Keratinocyte (primary cell): Measurements from ENCODE around the gene HDDC2. TPM values are rescaled to one million over a fixed set of nuclear protein-coding genes. Genes with fewer than 3 reads are reported as not detected.

Source experiments
- DNase-seq: peaks from one replicate; pipeline ENCODE4 v3.0.0-alpha.2; 2011; ENCODE audit warnings: low read depth, missing footprints, low spot score
- FAIRE-seq: peaks from 2 replicates; lab custom pipeline; 2011; peaks lifted over from hg19 to GRCh38; lab: Jason Lieb, UNC
- H2AFZ ChIP-seq: 2 replicates; pipeline ENCODE4 v1.6.0; 2012; ENCODE audit warnings: low read length, control low read depth, inconsistent platforms; ENCODE audit not compliant: control insufficient read depth
- H3K27ac ChIP-seq: 2 replicates; pipeline ENCODE4 v1.5.1; 2011; ENCODE audit warnings: low read length; ENCODE audit not compliant: control insufficient read depth, insufficient read depth
- H3K27me3 ChIP-seq: 3 replicates; pipeline ENCODE4 v1.6.0; 2011; ENCODE audit warnings: low read length; ENCODE audit not compliant: control insufficient read depth, insufficient read depth; ENCODE audit errors: extremely low read depth
- H3K36me3 ChIP-seq, 2 experiments: 2 replicates in 1 of 2; 3 replicates in 1 of 2; pipeline ENCODE4 v1.5.1; 2011; ENCODE audit warnings: low read length in 2 of 2, mild to moderate bottlenecking in 1 of 2; ENCODE audit not compliant: control insufficient read depth in 2 of 2, insufficient read depth in 2 of 2; ENCODE audit errors: extremely low read depth in 1 of 2
- H3K4me1 ChIP-seq: 3 replicates; pipeline ENCODE4 v1.5.1; 2011; ENCODE audit warnings: low read length; ENCODE audit not compliant: control insufficient read depth, insufficient read depth; ENCODE audit errors: extremely low read depth
- H3K4me2 ChIP-seq: 3 replicates; pipeline ENCODE4 v1.6.0; 2011; ENCODE audit warnings: low read depth, low read length; ENCODE audit not compliant: control insufficient read depth, insufficient read depth; ENCODE audit errors: extremely low read depth
- H3K4me3 ChIP-seq, 3 experiments: fragments of 200-600 bp in 1 of 3; sonication (generic) in 1 of 3; 2 replicates in 2 of 3; 3 replicates in 1 of 3; pipeline ENCODE4 v1.5.1; 2011 to 2016; ENCODE audit warnings: low read length in 3 of 3, mild to moderate bottlenecking in 3 of 3, control low read depth in 2 of 3, inconsistent platforms in 1 of 3, low read depth in 1 of 3, mixed read lengths in 1 of 3, mixed run types in 1 of 3, moderate library complexity in 1 of 3; ENCODE audit not compliant: control insufficient read depth in 2 of 3, insufficient read depth in 2 of 3; ENCODE audit errors: extremely low read depth in 1 of 3
- H3K79me2 ChIP-seq: 2 replicates; pipeline ENCODE4 v1.6.0; 2012; ENCODE audit warnings: low read length; ENCODE audit not compliant: control insufficient read depth, insufficient read depth
- H3K9ac ChIP-seq: 3 replicates; pipeline ENCODE4 v1.6.0; 2011; ENCODE audit warnings: low read length; ENCODE audit not compliant: control insufficient read depth, insufficient read depth; ENCODE audit errors: extremely low read depth
- H3K9me1 ChIP-seq: 3 replicates; pipeline ENCODE4 v1.6.0; 2011; ENCODE audit warnings: low read length; ENCODE audit not compliant: control insufficient read depth, insufficient read depth; ENCODE audit errors: extremely low read depth
- H3K9me3 ChIP-seq: 2 replicates; pipeline ENCODE4 v1.5.1; 2012; ENCODE audit warnings: low read depth, low read length; ENCODE audit not compliant: control insufficient read depth
- H4K20me1 ChIP-seq: 3 replicates; pipeline ENCODE4 v1.6.0; 2011; ENCODE audit warnings: low read length; ENCODE audit not compliant: control insufficient read depth, insufficient read depth; ENCODE audit errors: extremely low read depth
- EZH2 ChIP-seq: IDR thresholded peaks from one replicate; pipeline ENCODE4 v1.6.1; 2012; ENCODE audit warnings: inconsistent platforms, mild to moderate bottlenecking, low read length, moderate library complexity
- dilution Hi-C: fragments of 300-500 bp; cut with MboI; formaldehyde crosslinking; loops from one replicate; pipeline ENCODE4 v1.7.0; 2020; ENCODE audit warnings: low sequenced_read_pairs; ENCODE audit not compliant: extremely low pct_ligation_motif_present
- polyA plus RNA-seq, 5 experiments: library from polyadenylated mRNA; depleted of rRNA in 3 of 5; stranded (reverse) in 3 of 5; stranded (forward) in 1 of 5; unstranded in 1 of 5; fragments of >200 nt; gene quantifications; 1 replicate in 1 of 5; 2 replicates in 3 of 5; 3 replicates in 1 of 5; pipeline versions ENCODE4 v1.2.1 to v1.2.3, GENCODE V29; 2011 to 2012; ENCODE audit warnings: missing spikeins in 2 of 5, low read depth in 1 of 5, low replicate concordance in 1 of 5
- TF ChIP-seq, protein P1 (sequence below), 3 experiments: IDR thresholded peaks in 1 of 3; conservative IDR thresholded peaks in 1 of 3; optimal IDR thresholded peaks in 1 of 3; 2 replicates in 2 of 3; 3 replicates in 1 of 3; pipeline versions ENCODE3 to v1.5.1; 2011; ENCODE audit warnings: low read length in 3 of 3, mild to moderate bottlenecking in 3 of 3, moderate library complexity in 2 of 3, control low read depth in 1 of 3, inconsistent platforms in 1 of 3; ENCODE audit not compliant: insufficient read depth in 2 of 3; ENCODE audit errors: extremely low read depth in 1 of 3

HDDC2 gene
- polyA plus RNA-seq, 1 donor (not counting 4 experiments of a cell fraction or from before 2014, with no cell fraction given), result 75.8 TPM

DNA sequence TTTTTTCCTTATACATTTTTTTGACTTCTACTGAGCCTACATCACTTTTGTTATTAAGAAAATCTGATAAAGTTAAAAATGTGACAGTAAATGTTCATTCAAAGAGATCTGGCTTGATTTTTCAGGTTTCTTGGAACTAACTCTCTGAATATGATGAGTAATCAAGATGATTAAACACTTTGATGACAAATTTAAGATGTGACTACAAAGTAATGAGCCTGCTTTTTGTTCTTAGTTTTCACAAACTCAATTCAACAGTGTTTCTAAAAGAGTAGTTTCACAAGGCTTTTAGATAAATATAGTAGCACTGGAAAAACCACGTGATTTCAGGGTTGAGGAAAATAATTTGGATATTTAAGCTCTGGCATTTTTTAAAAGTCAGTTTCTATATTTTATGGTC lies 37.9 kb upstream of the HDDC2 start:
- no peaks in the 10 kb centered on the region for H4K20me1 ChIP-seq
- TF ChIP-seq, protein P1, sequence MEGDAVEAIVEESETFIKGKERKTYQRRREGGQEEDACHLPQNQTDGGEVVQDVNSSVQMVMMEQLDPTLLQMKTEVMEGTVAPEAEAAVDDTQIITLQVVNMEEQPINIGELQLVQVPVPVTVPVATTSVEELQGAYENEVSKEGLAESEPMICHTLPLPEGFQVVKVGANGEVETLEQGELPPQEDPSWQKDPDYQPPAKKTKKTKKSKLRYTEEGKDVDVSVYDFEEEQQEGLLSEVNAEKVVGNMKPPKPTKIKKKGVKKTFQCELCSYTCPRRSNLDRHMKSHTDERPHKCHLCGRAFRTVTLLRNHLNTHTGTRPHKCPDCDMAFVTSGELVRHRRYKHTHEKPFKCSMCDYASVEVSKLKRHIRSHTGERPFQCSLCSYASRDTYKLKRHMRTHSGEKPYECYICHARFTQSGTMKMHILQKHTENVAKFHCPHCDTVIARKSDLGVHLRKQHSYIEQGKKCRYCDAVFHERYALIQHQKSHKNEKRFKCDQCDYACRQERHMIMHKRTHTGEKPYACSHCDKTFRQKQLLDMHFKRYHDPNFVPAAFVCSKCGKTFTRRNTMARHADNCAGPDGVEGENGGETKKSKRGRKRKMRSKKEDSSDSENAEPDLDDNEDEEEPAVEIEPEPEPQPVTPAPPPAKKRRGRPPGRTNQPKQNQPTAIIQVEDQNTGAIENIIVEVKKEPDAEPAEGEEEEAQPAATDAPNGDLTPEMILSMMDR (optimal IDR thresholded peaks at IDR 0.05 in 1 of 3, IDR thresholded peaks at IDR 0.05 in 1 of 3, conservative IDR thresholded peaks at IDR 0.05 in 1 of 3; ENCODE audit: extremely low read depth in 1 of 3, insufficient read depth in 2 of 3, low read length in 3 of 3), result no peak
- TF ChIP-seq EZH2, result no peak
- DNase-seq (no peak), FAIRE-seq (no peak)
- no peak overlapping the region for H3K4me3 ChIP-seq
- H3K4me1 ChIP-seq, result no peaks in the 10 kb centered on the region
- no peaks in the 10 kb centered on the region for H3K36me3 ChIP-seq
- no peak overlapping the region for H3K9ac ChIP-seq
- H3K9me1 ChIP-seq, result no peaks in the 10 kb centered on the region
- no peaks in the 10 kb centered on the region for H3K9me3 ChIP-seq
- H3K4me2 ChIP-seq, result no peak overlapping the region
- no peak overlapping the region for H3K27ac ChIP-seq
- H3K79me2 ChIP-seq, result no peaks in the 10 kb centered on the region
- dilution Hi-C loops, result loop anchor here (25.0 kb wide), 1 partner anchor 423 kb away; no protein-coding TSS in a partner anchor
- H2AFZ ChIP-seq, result no peak overlapping the region
- peaks cover 3% of the 10 kb centered on the region for H3K27me3 ChIP-seq

DNA sequence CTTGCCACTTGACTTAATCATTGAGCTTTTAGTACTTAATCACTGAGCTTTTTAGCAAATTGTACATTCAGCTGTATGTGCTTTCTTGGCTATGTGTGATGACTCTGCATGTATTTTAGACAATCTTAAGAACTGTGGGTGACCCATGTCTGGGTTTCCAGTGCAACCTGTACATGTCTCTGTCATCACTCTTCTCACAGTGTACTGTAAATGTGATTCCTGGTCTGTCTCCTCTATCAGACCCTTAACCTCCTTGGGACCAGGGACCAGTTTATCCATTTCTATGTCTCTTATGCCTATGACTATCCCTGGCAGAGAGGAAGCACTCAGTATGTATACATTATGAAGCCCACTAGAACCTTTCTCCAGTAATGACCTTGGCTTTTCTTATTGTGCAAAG lies 36.6 kb upstream of the HDDC2 start:
- DNase-seq (no peak), FAIRE-seq (no peak)
- H3K4me3 ChIP-seq, result no peak overlapping the region
- H3K4me2 ChIP-seq, result no peak overlapping the region
- no peak overlapping the region for H3K27ac ChIP-seq
- H3K4me1 ChIP-seq, result no peaks in the 10 kb centered on the region
- no peaks in the 10 kb centered on the region for H3K36me3 ChIP-seq
- H2AFZ ChIP-seq, result no peak overlapping the region
- TF ChIP-seq EZH2, result no peak
- no peaks in the 10 kb centered on the region for H4K20me1 ChIP-seq
- no peaks in the 10 kb centered on the region for H3K9me3 ChIP-seq
- no peak overlapping the region for H3K9ac ChIP-seq
- dilution Hi-C loops, result loop anchor here (25.0 kb wide), 1 partner anchor 424 kb away; no protein-coding TSS in a partner anchor
- H3K79me2 ChIP-seq, result no peaks in the 10 kb centered on the region
- peaks cover 3% of the 10 kb centered on the region for H3K27me3 ChIP-seq
- H3K9me1 ChIP-seq, result no peaks in the 10 kb centered on the region

DNA sequence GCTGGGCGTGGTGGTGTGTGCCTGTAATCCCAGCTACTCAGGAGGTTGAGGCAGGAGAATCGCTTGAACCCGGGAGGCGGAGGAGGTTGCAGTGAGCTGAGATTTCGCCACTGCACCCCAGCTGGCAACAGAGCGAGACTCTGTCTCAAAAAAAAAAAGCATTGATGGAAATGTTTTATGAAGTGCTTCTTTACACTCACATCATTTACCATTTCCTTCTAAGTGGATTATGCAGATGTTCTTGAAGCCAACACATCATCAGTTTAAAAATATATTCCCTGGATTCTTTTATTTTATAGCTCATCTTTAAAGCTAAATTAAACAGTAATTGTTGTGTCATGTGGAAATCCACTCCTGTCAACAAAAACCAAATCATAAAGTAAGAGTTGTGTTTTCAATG lies 35.9 kb upstream of the HDDC2 start:
- Histone ChIP-seq H3K4me2 (no peak overlapping the region), H3K9ac (no peak overlapping the region), H2AFZ (no peak overlapping the region), H3K9me1 (no peaks in the 10 kb centered on the region), H3K4me1 (no peaks in the 10 kb centered on the region), H3K27me3 (peaks cover 3% of the 10 kb centered on the region), H4K20me1 (no peaks in the 10 kb centered on the region), H3K36me3 (no peaks in the 10 kb centered on the region), H3K4me3 (no peak overlapping the region), H3K27ac (no peak overlapping the region), H3K9me3 (no peaks in the 10 kb centered on the region), H3K79me2 (no peaks in the 10 kb centered on the region)
- DNase-seq (no peak), FAIRE-seq (no peak)
- dilution Hi-C loops, result loop anchor here (25.0 kb wide), 1 partner anchor 425 kb away; no protein-coding TSS in a partner anchor
- TF ChIP-seq EZH2, result no peak
- TF ChIP-seq, protein P1 (optimal IDR thresholded peaks at IDR 0.05 in 1 of 3, IDR thresholded peaks at IDR 0.05 in 1 of 3, conservative IDR thresholded peaks at IDR 0.05 in 1 of 3; ENCODE audit: extremely low read depth in 1 of 3, insufficient read depth in 2 of 3, low read length in 3 of 3), result no peak
